ENCODE data around the gene KIF12.

Gene KIF12

DNA sequence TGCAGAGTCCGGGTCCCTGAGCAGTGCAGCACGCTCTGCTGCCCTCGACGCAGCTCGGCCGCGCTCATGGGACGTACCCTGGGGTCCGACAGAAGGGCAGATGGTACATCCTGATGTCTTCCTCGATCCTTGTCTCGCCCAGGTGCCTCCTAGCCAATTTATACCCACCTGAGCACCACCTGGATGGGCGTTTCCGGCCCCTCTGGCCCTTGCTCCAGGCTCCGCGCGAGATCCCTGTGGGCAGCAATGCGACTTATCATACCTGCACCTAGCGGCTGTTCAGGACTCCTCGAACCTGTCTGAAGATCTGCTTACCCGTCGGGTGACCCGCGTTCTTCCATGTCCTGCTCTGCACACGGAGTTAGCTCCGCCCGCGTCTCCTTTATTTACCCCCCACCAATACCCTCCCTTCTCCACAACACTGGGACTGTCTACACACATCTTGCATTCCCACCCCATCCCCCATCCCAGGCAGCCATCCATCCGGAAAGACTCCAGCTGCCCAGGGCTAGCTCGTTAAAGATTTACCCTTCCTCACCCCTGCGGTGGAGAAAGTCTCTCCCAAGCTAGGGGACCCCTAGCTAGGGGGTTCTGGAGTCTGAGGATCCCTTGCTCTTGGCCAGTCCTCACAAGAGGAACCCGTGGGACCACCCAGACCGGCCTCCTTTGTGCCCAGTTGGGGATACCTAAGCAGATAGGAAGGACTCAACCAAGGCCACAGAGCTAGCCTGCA, at the start of gene KIF12:
Gene KIF12, minus strand, starts transcription at position 357 of the 733 bp plus-strand sequence. Its CDS starts 16 bp downstream, at position 341.
- Histone ChIP-seq H3K9ac (ENCODE audit: low read depth, low read length) (peak within 1 kb of the TSS; percentile 85), H3K4me1 (ENCODE audit: insufficient read depth, low read length) (no peaks in the 10 kb centered on the region; the same call in 1 of the 2 replicates), H3K36me3 (ENCODE audit: insufficient read depth, low read length) (no peaks in the 10 kb centered on the region)

DNA sequence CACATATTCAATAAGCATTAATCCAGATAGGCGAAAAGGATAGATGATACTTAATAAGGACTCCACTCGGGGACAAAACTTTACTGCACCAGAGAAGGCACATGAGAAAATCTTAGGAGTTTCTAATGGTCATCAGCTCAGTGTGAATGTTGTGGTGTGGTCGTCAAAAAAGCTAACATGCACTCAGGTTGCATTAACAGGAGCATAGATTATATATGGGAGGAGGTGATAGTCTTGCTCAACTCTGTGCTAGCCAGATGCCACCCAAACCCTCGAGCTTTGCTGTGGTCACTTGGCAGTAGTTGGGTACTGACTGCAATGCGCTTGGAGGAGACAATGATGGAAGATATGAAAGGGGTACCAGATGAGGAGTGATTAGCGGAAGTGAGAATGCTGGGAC, 47.6 kb upstream of the KIF12 start:
- Histone ChIP-seq H3K9ac (ENCODE audit: low read depth, low read length) (no peak overlapping the region), H3K36me3 (ENCODE audit: insufficient read depth, low read length) (no peaks in the 10 kb centered on the region), H3K4me1 (ENCODE audit: insufficient read depth, low read length) (0 out of 2 replicates have a peak, but pooled peaks cover 3% of the 10 kb centered on the region), H3K9me3 (ENCODE audit: control insufficient read depth, insufficient read depth, low read length) (no peaks in the 10 kb centered on the region)

More for the DNA sequence above, at the start of gene KIF12:
- H3K9me3 ChIP-seq (ENCODE audit: control insufficient read depth, insufficient read depth, low read length) = no peaks in the 10 kb centered on the region; the same call in none of the 2 replicates

DNA sequence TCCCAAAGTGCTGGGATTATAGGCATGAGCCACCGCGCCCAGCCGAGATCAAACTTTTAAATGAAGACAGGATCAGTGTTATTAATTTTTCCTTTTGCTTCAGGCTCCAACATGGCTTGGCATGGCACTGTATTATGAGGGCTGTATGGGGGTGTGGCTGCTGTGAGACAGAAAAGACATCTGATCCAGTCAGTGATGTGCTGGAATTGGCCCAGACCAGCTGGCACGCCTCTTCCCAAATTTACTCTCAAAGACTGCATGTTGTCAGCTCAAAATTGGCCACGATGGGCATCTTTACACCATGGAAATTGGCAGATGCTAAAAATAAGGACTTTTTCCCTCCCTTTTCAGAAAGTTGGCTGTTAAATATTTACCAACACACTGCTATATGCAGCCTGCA, 44.1 kb upstream of the KIF12 start:
- Histone ChIP-seq H3K9ac (ENCODE audit: low read depth, low read length) (no peak overlapping the region), H3K36me3 (ENCODE audit: insufficient read depth, low read length) (no peaks in the 10 kb centered on the region), H3K9me3 (ENCODE audit: control insufficient read depth, insufficient read depth, low read length) (no peaks in the 10 kb centered on the region), H3K4me1 (ENCODE audit: insufficient read depth, low read length) (no peaks in the 10 kb centered on the region)

DNA sequence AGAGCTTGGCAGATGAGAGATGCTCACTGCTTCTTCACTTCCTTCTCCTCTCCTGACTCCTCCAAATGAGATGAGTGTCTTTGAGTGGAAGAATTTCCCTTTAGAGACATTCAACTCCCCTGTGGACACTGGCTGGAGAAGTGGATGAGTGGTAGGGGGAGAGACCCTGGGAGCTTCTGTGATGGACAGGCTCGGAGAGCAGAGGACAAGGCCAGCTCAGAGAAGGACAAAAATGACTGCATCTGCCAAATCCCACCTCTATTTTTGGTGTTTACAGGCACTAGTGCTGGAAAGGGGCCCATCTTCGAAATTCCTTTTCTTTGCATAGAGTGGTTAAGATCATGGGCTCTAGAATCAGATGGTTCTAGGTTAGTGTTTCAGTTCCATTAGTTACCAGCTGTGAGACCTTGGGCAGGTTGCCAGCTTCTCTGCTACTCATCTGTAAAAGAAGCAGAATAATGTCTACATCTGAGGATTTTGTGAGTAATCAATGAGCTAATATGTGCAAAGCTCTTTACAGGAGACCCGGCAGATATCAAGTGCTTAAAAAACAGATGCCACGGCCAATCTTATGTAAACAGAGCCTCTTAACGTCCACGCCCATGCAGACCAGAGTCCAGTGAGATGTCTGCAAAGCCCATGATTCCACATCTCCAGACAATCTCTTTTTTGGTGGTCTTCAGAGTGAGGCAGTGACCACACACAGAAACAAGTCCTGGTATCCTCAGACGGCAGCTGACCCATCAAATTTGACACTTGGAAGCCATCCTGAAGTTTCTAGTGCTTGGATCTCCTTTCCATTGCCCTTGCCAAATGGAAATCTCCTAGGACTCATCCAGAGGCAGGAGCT, 42.7 kb upstream of the KIF12 start:
- Histone ChIP-seq H3K9ac (ENCODE audit: low read depth, low read length) (no peak overlapping the region), H3K4me1 (ENCODE audit: insufficient read depth, low read length) (no peaks in the 10 kb centered on the region), H3K9me3 (ENCODE audit: control insufficient read depth, insufficient read depth, low read length) (no peaks in the 10 kb centered on the region), H3K36me3 (ENCODE audit: insufficient read depth, low read length) (no peaks in the 10 kb centered on the region)

DNA sequence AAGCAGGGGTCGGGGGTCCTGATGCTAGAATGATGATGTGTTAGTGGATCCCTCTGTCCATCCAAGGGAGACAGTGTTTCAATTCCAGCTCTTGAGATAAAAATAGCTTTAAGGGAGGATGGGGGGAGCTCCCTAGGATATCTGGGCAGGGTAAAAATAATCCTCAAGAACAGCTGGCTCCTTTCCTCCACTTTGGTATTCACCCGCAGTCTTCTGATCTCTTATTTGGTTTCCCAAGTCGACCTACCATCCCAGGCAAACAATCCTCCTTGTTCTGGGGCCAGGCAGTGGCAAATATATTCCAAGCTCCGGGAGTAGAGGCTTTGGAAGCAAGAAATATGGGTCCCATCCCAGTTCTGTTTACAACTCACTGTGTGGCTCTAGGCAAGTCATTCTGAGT, 41.8 kb upstream of the KIF12 start:
- H3K4me1 ChIP-seq (ENCODE audit: insufficient read depth, low read length) = no peaks in the 10 kb centered on the region
- no peaks in the 10 kb centered on the region for H3K36me3 ChIP-seq (ENCODE audit: insufficient read depth, low read length)
- H3K9me3 ChIP-seq (ENCODE audit: control insufficient read depth, insufficient read depth, low read length) = no peaks in the 10 kb centered on the region
- no peak overlapping the region for H3K9ac ChIP-seq (ENCODE audit: low read depth, low read length)

DNA sequence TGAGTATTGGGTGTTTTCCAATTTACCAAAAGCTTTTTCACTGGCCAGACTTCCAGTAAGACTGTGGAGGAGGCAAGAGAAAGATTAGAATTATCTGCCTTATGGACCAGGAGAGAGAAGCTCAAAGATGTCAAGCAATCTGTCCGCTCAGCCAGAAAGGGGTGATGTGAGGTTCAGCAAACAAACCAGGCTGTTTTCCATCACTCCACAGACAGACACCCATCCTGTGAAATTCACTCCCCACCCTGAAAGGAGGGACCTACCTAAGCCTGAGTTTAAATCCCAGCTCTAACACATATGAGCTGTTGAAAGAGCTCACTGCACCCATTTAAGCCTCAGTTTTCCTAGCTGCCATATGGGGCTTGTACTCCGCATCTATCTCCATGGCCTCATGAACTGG, 41.3 kb upstream of the KIF12 start:
- no peaks in the 10 kb centered on the region for H3K36me3 ChIP-seq (ENCODE audit: insufficient read depth, low read length)
- no peaks in the 10 kb centered on the region for H3K9me3 ChIP-seq (ENCODE audit: control insufficient read depth, insufficient read depth, low read length)
- no peaks in the 10 kb centered on the region for H3K4me1 ChIP-seq (ENCODE audit: insufficient read depth, low read length)
- H3K9ac ChIP-seq (ENCODE audit: low read depth, low read length) = no peak overlapping the region

DNA sequence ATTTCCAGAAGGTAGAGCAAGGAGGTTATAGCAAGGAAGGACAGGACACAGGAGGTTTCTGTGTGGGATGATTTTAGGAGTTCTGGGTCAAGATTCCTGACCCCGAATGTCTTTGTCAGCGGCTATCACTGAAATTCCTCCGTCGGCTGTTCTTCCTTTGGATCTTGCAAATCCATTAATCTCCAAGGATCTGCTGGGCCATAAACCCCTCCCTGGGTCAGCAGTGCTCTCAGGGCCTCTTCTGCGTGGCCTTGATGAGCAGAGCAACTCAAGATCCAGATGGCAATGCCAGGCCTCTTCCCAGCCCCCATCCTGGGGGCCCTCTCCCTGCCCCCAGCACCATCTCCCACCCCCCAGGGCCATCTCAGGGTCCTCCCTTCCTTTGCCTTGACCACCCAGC, 40.0 kb upstream of the KIF12 start:
- H3K4me1 ChIP-seq (ENCODE audit: insufficient read depth, low read length) = no peaks in the 10 kb centered on the region
- H3K9ac ChIP-seq (ENCODE audit: low read depth, low read length) = no peak overlapping the region
- no peaks in the 10 kb centered on the region for H3K36me3 ChIP-seq (ENCODE audit: insufficient read depth, low read length)
- H3K9me3 ChIP-seq (ENCODE audit: control insufficient read depth, insufficient read depth, low read length) = no peaks in the 10 kb centered on the region

DNA sequence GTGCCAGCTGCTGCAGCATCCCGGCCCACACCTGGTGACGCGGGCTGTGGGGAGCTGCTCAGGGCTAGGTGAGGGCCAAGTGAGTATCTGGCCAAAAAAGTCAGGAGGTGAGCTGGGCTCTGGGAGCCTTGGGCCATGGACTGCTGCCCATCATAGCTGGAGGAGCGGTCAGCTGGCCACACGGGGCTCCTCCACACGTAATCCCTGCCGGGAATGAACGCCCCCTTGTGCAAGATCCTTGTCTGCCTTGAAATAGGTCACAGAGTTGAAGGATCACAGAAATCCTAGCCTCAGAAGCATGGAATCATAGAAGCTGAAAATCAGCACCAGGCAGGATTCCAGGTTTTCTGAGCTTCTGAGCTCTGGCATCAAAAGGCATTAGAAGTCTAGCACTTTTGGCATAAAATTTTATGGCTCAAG, 39.5 kb upstream of the KIF12 start:
- Histone ChIP-seq H3K9ac (ENCODE audit: low read depth, low read length) (no peak overlapping the region), H3K4me1 (ENCODE audit: insufficient read depth, low read length) (no peaks in the 10 kb centered on the region), H3K9me3 (ENCODE audit: control insufficient read depth, insufficient read depth, low read length) (no peaks in the 10 kb centered on the region), H3K36me3 (ENCODE audit: insufficient read depth, low read length) (no peaks in the 10 kb centered on the region)

DNA sequence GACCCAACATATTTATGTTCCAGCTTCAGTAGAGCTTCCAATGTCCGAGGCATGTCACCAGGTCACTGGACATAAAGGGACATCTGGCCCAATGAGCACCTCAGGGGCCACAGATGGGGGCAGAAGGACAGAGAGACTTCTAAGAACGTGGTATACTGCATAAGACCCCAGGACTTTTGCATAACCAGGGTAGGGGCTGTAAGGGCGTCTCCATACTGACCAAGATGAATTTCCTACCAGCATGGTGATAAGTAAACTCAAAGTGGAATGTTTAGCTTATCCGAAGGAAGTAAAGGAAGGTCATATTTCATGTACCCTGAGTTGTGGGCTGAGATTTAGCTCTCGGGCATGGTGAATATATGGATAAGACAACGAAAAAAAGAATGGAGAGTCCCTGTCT, 38.7 kb upstream of the KIF12 start:
- Histone ChIP-seq H3K9ac (ENCODE audit: low read depth, low read length) (no peak overlapping the region), H3K9me3 (ENCODE audit: control insufficient read depth, insufficient read depth, low read length) (no peaks in the 10 kb centered on the region), H3K36me3 (ENCODE audit: insufficient read depth, low read length) (no peaks in the 10 kb centered on the region), H3K4me1 (ENCODE audit: insufficient read depth, low read length) (no peaks in the 10 kb centered on the region)

DNA sequence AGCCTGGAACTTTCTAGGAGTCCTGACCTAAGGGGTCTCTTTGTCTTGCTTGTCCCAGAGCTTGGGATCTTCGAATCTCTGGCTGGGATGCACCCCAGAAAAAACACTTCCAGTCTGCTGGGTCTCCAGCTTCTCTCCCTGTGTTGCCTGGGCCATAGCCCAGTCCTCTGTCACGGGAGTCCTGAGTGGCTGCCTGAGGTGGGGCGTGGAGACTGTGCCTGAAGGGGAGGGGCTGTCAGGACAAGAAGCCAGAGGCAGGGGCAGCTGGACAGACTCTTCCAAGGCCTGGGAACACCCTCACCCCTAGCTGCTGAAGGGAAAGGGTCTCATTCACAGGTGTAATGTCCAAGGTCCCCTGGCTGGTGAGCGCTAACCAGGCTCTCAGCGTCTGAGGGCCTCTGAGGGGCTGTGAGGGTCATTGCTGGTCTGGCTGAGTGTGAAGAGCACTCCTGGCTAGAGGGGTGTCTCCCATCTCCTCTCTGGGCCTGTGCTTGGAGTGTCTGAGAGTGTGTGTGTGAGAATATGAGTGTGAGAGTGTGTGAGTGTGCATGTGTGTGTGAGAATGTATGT, 35.8 kb upstream of the KIF12 start:
- H3K9me3 ChIP-seq (ENCODE audit: control insufficient read depth, insufficient read depth, low read length) = no peaks in the 10 kb centered on the region
- peaks cover 9% of the 10 kb centered on the region; the same call in 1 of the 2 replicates for H3K4me1 ChIP-seq (ENCODE audit: insufficient read depth, low read length)
- no peak overlapping the region for H3K9ac ChIP-seq (ENCODE audit: low read depth, low read length)
- H3K36me3 ChIP-seq (ENCODE audit: insufficient read depth, low read length) = no peaks in the 10 kb centered on the region

DNA sequence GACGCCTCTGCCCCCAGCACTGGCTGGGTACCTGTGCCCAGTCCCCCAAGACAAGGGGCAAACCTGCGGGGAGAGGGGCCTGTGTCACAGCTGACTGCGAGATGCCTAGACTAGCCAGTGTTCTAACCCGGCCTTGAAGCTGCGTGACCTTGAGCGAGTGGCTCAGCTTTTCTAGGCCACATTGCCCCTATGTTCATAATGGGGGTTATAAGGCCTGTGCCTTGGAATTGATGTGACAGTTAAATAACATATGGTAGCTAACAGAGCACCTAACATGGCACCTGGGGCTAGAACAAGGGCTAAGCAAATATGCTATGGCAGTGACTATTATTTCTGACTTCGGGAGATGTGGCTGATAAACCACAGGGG, 33.4 kb upstream of the KIF12 start:
- Histone ChIP-seq H3K4me1 (ENCODE audit: insufficient read depth, low read length) (peaks cover 9% of the 10 kb centered on the region; the same call in 1 of the 2 replicates), H3K9me3 (ENCODE audit: control insufficient read depth, insufficient read depth, low read length) (no peaks in the 10 kb centered on the region), H3K9ac (ENCODE audit: low read depth, low read length) (no peak overlapping the region), H3K36me3 (ENCODE audit: insufficient read depth, low read length) (no peaks in the 10 kb centered on the region)

DNA sequence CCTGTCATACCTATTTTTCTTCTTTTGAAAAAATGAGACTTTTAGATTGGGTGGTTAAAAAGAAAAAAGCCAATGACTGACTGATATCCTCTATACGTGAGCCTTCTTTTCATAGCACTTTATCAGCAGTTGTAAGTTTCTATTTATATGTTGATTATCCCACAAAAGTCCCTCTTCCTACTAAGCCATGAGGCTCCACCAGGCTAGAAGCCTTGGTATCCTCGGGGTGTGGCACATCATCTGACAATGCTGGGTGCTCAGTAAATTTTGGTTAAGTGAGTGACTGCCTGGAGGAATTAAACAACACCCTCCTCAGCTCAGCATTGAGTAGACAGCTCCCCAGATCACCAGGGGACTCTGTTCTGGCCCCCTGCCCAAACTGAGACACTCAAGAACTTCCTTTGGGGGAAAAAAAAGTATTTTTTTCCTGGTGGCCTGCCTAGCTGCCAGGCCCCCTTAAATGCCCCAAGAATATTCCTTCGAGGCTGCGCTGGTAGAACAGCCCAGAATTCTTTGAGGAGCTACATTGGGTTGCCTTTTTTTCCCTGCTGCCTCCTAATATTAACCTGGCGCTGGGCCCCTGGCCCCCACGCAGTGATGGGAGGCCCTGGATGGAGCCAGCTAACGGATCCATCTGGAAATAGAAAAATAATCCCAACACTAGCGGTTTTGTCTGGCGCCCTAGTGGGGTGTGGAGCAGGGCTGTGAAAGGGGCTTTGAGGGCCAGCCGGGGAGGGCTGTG, 32.9 kb upstream of the KIF12 start:
- Histone ChIP-seq H3K36me3 (ENCODE audit: insufficient read depth, low read length) (no peaks in the 10 kb centered on the region), H3K9me3 (ENCODE audit: control insufficient read depth, insufficient read depth, low read length) (no peaks in the 10 kb centered on the region), H3K4me1 (ENCODE audit: insufficient read depth, low read length) (peaks cover 9% of the 10 kb centered on the region; the same call in 1 of the 2 replicates), H3K9ac (ENCODE audit: low read depth, low read length) (no peak overlapping the region)

DNA sequence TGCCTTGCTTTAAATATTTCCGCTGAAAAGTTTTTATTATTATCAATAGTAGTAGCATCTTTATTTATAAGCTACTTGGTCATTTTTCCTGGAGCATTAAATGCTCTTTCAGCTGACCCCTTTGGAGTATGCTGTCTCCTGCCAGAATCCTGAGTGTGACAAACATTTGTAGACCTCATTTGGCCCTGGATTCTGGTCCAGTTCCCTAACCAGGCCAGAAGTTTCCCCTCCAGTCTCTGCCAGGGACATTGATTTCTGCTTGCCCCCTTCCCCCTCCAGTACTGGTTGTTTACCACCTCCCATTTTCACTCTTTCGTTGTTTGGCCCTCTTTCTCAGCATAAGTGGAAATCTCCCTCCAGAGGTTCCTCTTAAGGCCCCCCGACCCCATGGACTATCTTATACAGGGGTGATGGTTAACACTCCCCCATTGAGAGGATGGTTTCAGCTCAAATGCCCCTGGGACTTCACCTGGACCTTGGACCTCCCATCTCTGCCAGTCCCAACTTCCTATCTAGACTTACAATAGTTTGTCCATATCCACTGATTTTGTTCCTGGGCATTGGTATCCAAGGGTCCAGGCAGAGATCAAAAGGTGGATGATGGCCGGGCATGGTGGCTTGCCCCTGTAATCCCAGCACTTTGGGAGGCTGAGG, 31.7 kb upstream of the KIF12 start:
- Histone ChIP-seq H3K9ac (ENCODE audit: low read depth, low read length) (no peak overlapping the region), H3K9me3 (ENCODE audit: control insufficient read depth, insufficient read depth, low read length) (no peaks in the 10 kb centered on the region), H3K36me3 (ENCODE audit: insufficient read depth, low read length) (no peaks in the 10 kb centered on the region), H3K4me1 (ENCODE audit: insufficient read depth, low read length) (peaks cover 9% of the 10 kb centered on the region; the same call in 1 of the 2 replicates)

DNA sequence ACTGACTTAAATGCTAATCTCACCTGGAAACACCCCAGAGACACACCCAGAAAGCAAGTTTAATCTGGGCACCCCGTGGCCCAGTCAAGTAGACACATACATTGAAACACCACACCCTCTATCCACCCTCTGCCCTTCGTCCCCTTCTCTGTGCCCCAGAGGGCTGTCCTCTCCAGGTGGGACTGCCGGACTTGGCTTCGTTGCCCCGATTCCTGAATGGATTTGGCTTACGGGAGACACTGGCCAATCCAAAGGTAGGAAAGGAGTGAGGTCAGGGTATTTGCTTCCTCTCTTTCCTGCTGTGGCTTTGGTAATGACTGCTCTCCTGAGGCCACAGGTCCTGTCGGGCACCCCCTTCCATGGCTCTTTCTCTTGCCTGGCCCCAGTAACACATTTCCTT, 31.0 kb upstream of the KIF12 start:
- H3K9me3 ChIP-seq (ENCODE audit: control insufficient read depth, insufficient read depth, low read length) = no peaks in the 10 kb centered on the region
- no peaks in the 10 kb centered on the region for H3K36me3 ChIP-seq (ENCODE audit: insufficient read depth, low read length)
- H3K9ac ChIP-seq (ENCODE audit: low read depth, low read length) = no peak overlapping the region
- peaks cover 9% of the 10 kb centered on the region; the same call in 1 of the 2 replicates for H3K4me1 ChIP-seq (ENCODE audit: insufficient read depth, low read length)
